Central memory CD8-positive, alpha-beta T cell (primary cell): ENCODE data around the gene STC2.
A peak's percentile ranks its signal among the peaks of the same experiment; 100 is the strongest.

Source experiments
- ATAC-seq: fragments of 150-1000 bp; cut with Tn5 transposase; replicated peaks from 2 replicates; pipeline ENCODE4 v1.10.0; 2022; ENCODE audit warnings: mild to moderate bottlenecking, moderate FRiP score, moderate number of reproducible peaks; ENCODE audit not compliant: poor library complexity, severe bottlenecking; ENCODE audit errors: extremely low read depth
- DNase-seq, 2 donors: peaks; one replicate each; pipeline ENCODE4 v3.0.0; 2021; ENCODE audit warnings: low spot score in 2 of 2
- H3K27ac Mint-ChIP-seq: one replicate; pipeline ENCODE4 v1.8.0; 2022; ENCODE audit warnings: low read depth, mild to moderate bottlenecking, moderate library complexity, mixed read lengths
- H3K27me3 Mint-ChIP-seq: one replicate; pipeline ENCODE4 v1.8.0; 2022; ENCODE audit warnings: mixed read lengths
- H3K36me3 Mint-ChIP-seq: one replicate; pipeline ENCODE4 v1.8.0; 2022; ENCODE audit warnings: mild to moderate bottlenecking, moderate library complexity, mixed read lengths; ENCODE audit not compliant: insufficient read depth
- H3K4me1 Mint-ChIP-seq: one replicate; pipeline ENCODE4 v1.8.0; 2022; ENCODE audit warnings: mixed read lengths
- H3K4me3 Mint-ChIP-seq: one replicate; pipeline ENCODE4 v1.8.0; 2022; ENCODE audit warnings: mild to moderate bottlenecking, moderate library complexity, mixed read lengths
- H3K9me3 Mint-ChIP-seq: one replicate; pipeline ENCODE4 v1.8.0; 2022; ENCODE audit warnings: mixed read lengths

Gene STC2

GRCh38 chr5:173338380-173339015 is 10.3 kb upstream of the STC2 start:
- Mint-ChIP-seq H3K4me1 (no peaks in the 10 kb centered on the region), H3K36me3 (no peaks in the 10 kb centered on the region), H3K27me3 (peaks cover 74% of the 10 kb centered on the region), H3K9me3 (no peaks in the 10 kb centered on the region), H3K4me3 (no peak overlapping the region), H3K27ac (no peak overlapping the region)
- ATAC-seq = no peak
- DNase-seq = no peak

DNA sequence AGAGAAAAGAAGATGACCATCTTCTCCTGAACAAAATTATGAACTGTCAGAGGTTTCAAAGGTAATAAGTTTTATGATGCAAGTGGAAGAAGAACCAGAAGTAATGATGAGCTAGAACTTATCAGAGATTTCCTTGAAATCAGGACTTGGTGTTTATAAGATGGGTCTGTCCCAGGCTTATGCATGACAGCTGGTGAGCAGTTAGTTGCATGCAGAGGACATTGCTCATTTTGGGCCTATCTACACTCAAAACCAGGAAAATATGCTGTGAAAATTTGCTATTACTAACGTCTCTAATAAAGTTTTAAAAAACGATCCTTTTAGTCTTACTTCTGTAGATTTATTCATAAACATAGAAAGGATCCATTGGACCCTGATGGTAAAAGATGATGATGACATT is 6.6 kb upstream of the STC2 start:
- ATAC-seq (no peak), DNase-seq (no peak)
- no peak overlapping the region for H3K27ac Mint-ChIP-seq
- no peaks in the 10 kb centered on the region for H3K36me3 Mint-ChIP-seq
- H3K27me3 Mint-ChIP-seq = peaks cover 80% of the 10 kb centered on the region
- H3K4me3 Mint-ChIP-seq = no peak overlapping the region
- H3K9me3 Mint-ChIP-seq = no peaks in the 10 kb centered on the region
- H3K4me1 Mint-ChIP-seq = peaks cover 5% of the 10 kb centered on the region

- H3K27me3 Mint-ChIP-seq = peaks cover 79% of the 10 kb centered on the region
- no peaks in the 10 kb centered on the region for H3K9me3 Mint-ChIP-seq
- no peak overlapping the region for H3K27ac Mint-ChIP-seq
- peaks cover 5% of the 10 kb centered on the region for H3K4me1 Mint-ChIP-seq
- no peaks in the 10 kb centered on the region for H3K36me3 Mint-ChIP-seq
- DNase-seq = no peak
- no peak for ATAC-seq
- no peak overlapping the region for H3K4me3 Mint-ChIP-seq
These were observed 5.9 kb upstream of the STC2 start for GRCh38 chr5:173333925-173334661.

- no peak overlapping the region for H3K4me3 Mint-ChIP-seq
- no peaks in the 10 kb centered on the region for H3K9me3 Mint-ChIP-seq
- ATAC-seq (no peak), DNase-seq (peak; percentile 26 to 28)
- H3K36me3 Mint-ChIP-seq = no peaks in the 10 kb centered on the region
- peaks cover 79% of the 10 kb centered on the region for H3K27me3 Mint-ChIP-seq
- no peak overlapping the region for H3K27ac Mint-ChIP-seq
- peaks cover 10% of the 10 kb centered on the region for H3K4me1 Mint-ChIP-seq
These were observed 3.8 kb upstream of the STC2 start for GRCh38 chr5:173331956-173332479.

- H3K9me3 Mint-ChIP-seq = no peaks in the 10 kb centered on the region
- H3K4me1 Mint-ChIP-seq = peaks cover 10% of the 10 kb centered on the region
- H3K27ac Mint-ChIP-seq = no peak overlapping the region
- H3K27me3 Mint-ChIP-seq = peaks cover 79% of the 10 kb centered on the region
- H3K4me3 Mint-ChIP-seq = no peak overlapping the region
- no peaks in the 10 kb centered on the region for H3K36me3 Mint-ChIP-seq
- DNase-seq (no peak), ATAC-seq (no peak)
These were observed 3.1 kb upstream of the STC2 start for GRCh38 chr5:173331287-173331686.

DNA sequence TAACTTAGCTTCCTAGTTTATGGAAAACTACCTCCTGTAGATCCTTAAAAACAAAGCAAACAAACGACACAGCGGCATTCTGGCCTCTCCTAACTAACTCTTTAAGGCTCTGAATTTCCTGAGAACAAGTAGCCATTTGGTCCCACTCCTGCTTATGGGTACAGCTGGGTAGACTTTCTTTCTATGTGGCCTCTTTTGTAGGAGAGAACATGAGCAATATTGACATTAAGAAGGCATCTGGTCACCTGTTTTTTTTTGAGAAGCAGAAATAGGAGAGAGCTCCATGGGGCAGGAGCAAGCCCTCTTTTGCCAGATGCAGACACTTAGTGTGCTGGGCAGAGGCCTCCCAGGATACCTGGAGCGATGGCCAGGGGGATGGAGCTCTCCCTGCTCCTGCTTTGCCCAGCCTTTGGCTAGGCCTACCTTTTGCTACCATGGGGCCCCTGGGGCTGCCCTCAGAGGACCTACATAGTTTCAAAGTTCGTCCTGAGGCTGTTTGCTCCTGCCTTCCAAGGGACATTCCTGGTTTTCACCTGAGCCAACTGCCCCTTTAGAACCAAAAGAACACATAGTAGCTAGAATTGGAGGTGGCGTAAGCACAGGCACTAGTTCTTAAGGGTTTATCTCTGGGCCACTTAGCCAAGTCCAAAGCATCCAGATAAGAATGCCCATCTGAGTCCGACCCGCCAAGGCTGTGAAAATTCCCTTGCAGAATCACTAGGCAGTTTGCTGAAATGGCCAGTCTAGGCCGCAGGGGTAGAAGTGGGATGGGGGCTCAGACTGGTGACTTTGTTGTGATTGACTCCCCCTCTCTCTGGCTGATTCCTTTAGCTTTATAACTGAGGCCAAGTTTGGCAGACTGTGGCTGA is 2.4 kb upstream of the STC2 start:
- ATAC-seq (no peak), DNase-seq (no peak)
- peaks cover 79% of the 10 kb centered on the region for H3K27me3 Mint-ChIP-seq
- H3K27ac Mint-ChIP-seq = no peak overlapping the region
- H3K4me3 Mint-ChIP-seq = no peak overlapping the region
- H3K36me3 Mint-ChIP-seq = no peaks in the 10 kb centered on the region
- no peaks in the 10 kb centered on the region for H3K9me3 Mint-ChIP-seq
- peaks cover 10% of the 10 kb centered on the region for H3K4me1 Mint-ChIP-seq

- peaks cover 81% of the 10 kb centered on the region for H3K27me3 Mint-ChIP-seq
- no peak overlapping the region for H3K4me3 Mint-ChIP-seq
- H3K36me3 Mint-ChIP-seq = no peaks in the 10 kb centered on the region
- H3K27ac Mint-ChIP-seq = no peak overlapping the region
- H3K9me3 Mint-ChIP-seq = no peaks in the 10 kb centered on the region
- peaks cover 13% of the 10 kb centered on the region for H3K4me1 Mint-ChIP-seq
- no peak for DNase-seq
- no peak for ATAC-seq
These were observed 1.5 kb upstream of the STC2 start for GRCh38 chr5:173329491-173330337.

GRCh38 chr5:173328844-173329490 is 753 bp upstream of the STC2 start:
- no peaks in the 10 kb centered on the region for H3K9me3 Mint-ChIP-seq
- no peak for DNase-seq
- peaks cover 21% of the 10 kb centered on the region for H3K4me1 Mint-ChIP-seq
- no peaks in the 10 kb centered on the region for H3K36me3 Mint-ChIP-seq
- no peak overlapping the region for H3K4me3 Mint-ChIP-seq
- ATAC-seq = no peak
- peaks cover 89% of the 10 kb centered on the region for H3K27me3 Mint-ChIP-seq
- no peak overlapping the region for H3K27ac Mint-ChIP-seq

- no peak for ATAC-seq
- DNase-seq = no peak
- H3K27me3 Mint-ChIP-seq = peaks cover 91% of the 10 kb centered on the region
- no peaks in the 10 kb centered on the region for H3K9me3 Mint-ChIP-seq
- H3K4me3 Mint-ChIP-seq = no peak overlapping the region
- H3K36me3 Mint-ChIP-seq = no peaks in the 10 kb centered on the region
- peaks cover 23% of the 10 kb centered on the region for H3K4me1 Mint-ChIP-seq
- H3K27ac Mint-ChIP-seq = no peak overlapping the region
These were observed 898 bp downstream of the STC2 start for GRCh38 chr5:173327084-173327947.

DNA sequence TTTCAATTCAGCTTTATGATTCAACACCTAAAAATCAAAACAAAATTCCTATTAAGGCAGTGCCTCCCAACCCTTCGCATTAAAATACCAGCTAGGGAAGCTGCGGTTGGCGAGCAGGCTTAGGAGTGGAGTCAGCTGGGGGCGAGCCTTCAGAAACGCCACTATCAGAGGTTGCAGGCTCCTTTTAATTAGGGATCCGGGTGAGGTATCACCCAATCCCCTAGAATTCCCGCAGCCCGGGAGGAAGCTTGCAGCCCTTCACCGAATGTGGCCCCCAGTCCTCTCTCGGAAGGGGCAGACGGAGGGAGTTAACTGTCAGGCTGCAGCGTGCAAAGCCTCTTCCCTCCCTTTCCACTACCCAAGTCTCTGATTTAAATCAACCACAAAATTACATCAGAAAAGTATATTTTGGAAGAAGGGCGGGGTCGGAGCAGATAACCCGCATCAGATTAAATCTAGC is 1.7 kb downstream of the STC2 start:
- no peak overlapping the region for H3K4me3 Mint-ChIP-seq
- peaks cover 87% of the 10 kb centered on the region for H3K27me3 Mint-ChIP-seq
- H3K9me3 Mint-ChIP-seq = no peaks in the 10 kb centered on the region
- ATAC-seq (no peak), DNase-seq (no peak)
- no peaks in the 10 kb centered on the region for H3K36me3 Mint-ChIP-seq
- H3K27ac Mint-ChIP-seq = no peak overlapping the region
- H3K4me1 Mint-ChIP-seq = peaks cover 21% of the 10 kb centered on the region

DNA sequence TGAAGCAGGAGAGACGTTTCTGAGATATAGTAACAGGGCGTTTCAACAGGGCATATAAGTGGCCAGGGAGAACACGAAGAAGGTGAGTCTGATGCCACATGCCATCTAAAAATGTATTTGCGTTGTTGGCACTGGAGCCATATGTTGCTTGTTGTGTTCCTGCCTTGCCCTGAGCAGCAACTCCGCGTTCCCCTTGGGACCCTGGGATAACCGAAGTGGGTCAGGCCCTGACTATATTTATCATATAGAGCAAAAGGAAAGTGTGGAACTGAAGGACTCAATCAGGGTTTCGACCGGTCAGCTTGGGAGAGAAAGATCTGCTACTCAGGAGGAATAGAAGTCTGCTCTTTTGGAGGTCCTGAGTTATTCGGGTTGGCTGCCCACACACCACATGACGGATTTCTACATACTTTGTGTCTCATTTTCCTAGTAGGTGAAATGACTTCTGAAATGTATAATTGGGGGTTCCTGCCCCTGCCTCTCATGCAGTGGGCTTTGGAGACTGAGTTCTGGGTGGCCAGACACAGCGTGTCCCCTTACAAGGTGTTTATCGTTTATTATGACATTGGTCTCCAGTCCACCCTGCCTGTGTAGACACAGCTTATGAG is 3.0 kb downstream of the STC2 start:
- no peak for ATAC-seq
- H3K36me3 Mint-ChIP-seq = no peaks in the 10 kb centered on the region
- no peak for DNase-seq
- no peaks in the 10 kb centered on the region for H3K9me3 Mint-ChIP-seq
- no peak overlapping the region for H3K27ac Mint-ChIP-seq
- no peak overlapping the region for H3K4me3 Mint-ChIP-seq
- H3K4me1 Mint-ChIP-seq = peaks cover 18% of the 10 kb centered on the region
- H3K27me3 Mint-ChIP-seq = peaks cover 85% of the 10 kb centered on the region
